AG04450 (cell line): Measurements from ENCODE around the gene IFNA1. TPM values are rescaled to one million over a fixed set of nuclear protein-coding genes. Genes with fewer than 3 reads are reported as not detected.
"Not testable (repeated sequence)": the region's sequence is repeated elsewhere in the genome, so short reads cannot be mapped to it uniquely, and the experiment has no call there.

ENCODE experiments used
- CTCF ChIA-PET: fragments of 300-600, 350-600 bp; formaldehyde crosslinking; extraction: SDS; loops from one replicate; lab custom pipeline; 2022; ENCODE audit warnings: antibody characterized with exemption, inconsistent platforms; lab: Charles Lee
- POLR2A ChIA-PET: fragments of 350-600 bp; formaldehyde crosslinking; extraction: SDS; loops from one replicate; lab custom pipeline; 2021; ENCODE audit warnings: antibody characterized with exemption, inconsistent platforms; lab: Yijun Ruan, JAX
- DNase-seq: peaks from one replicate; pipeline ENCODE4 v3.0.0-alpha.2; 2011; ENCODE audit warnings: low read depth, low spot score
- H3K27ac ChIP-seq: one replicate; pipeline ENCODE4 v1.5.1; 2012; ENCODE audit warnings: low read depth, low read length, control low read depth
- H3K27me3 ChIP-seq: one replicate; pipeline ENCODE4 v1.6.0; 2012; ENCODE audit warnings: low read length; ENCODE audit not compliant: control insufficient read depth, insufficient read depth
- H3K4me3 ChIP-seq: 2 replicates; pipeline ENCODE4 v1.5.1; 2011; ENCODE audit warnings: mild to moderate bottlenecking, low read depth, low read length, control low read depth
- H3K9me3 ChIP-seq: 2 replicates; pipeline ENCODE4 v1.5.1; 2012; ENCODE audit warnings: low read length; ENCODE audit not compliant: control insufficient read depth, insufficient read depth
- CTCF ChIP-seq: IDR thresholded peaks from 2 replicates; pipeline ENCODE4 v1.5.1; 2011; ENCODE audit warnings: low read depth, low read length, control low read depth, inconsistent platforms
- polyA plus RNA-seq: library from polyadenylated mRNA; depleted of rRNA; stranded (reverse); fragments of >200 nt; gene quantifications from 2 replicates; pipeline ENCODE4 v1.2.3, GENCODE V29; 2011

Gene IFNA1
- polyA plus RNA-seq, 1 experiment = not detected

DNA sequence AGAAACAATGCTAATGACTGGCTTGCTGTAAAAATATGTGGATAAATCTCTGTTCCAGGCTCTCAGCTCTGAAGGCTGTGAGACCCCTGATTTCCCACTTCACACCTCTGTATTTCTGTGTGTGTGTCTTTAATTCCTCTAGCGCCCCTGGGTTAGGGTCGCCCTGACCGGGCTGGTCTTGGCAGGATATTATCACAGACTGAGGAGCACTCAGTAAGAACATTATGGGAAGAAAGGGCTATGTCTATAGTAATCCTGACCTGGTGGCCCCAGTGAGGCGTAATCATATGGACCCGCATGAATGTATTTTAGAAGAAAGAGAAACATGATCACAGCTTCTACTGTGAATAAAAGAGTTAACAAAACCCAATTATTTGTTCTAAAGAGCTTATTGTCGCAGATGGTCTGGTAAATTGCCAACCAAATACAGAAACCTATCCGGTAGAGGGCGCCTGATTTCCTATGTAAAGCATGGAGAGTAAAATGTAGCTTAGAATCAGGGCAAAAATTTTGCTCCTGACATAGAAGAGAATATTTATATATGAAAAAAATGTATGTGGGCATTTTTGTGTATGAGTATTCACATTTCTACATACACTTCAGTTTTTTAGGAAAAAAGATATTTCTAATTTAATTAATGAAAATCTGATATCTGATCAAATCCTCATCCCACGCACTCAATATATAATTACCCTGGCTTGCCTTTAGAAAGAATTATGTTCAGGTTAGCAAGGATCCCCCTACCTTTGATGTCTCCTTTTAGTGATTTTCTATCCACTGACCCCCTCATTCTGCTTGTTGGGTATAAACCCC is 5.8 kb upstream of the IFNA1 start:
- no peaks in the 10 kb centered on the region for H3K27me3 ChIP-seq
- H3K27ac ChIP-seq = no peak overlapping the region
- no peaks in the 10 kb centered on the region for H3K9me3 ChIP-seq
- peak; percentile 73 for TF ChIP-seq CTCF
- no peak overlapping the region for H3K4me3 ChIP-seq
- ChIA-PET POLR2A (no interaction called here), CTCF (interaction anchor here (0.6 to 4.9 kb wide), 64 partner anchors 9 to 574 kb away, joined by 3 to 61 read pairs (median 4); partner anchors contain the start of genes CDKN2B and KLHL9)
- peak; percentile 52 for DNase-seq

GRCh38 chr9:21435015-21435383 is 5.2 kb upstream of the IFNA1 start:
- DNase-seq, H3K4me3 ChIP-seq, POLR2A ChIA-PET, H3K9me3 ChIP-seq, H3K27me3 ChIP-seq, H3K27ac ChIP-seq: not testable (repeated sequence)
- CTCF ChIA-PET = interaction anchor here (0.6 to 4.9 kb wide), 55 partner anchors 9 to 573 kb away, joined by 3 to 61 read pairs (median 5); partner anchors contain the start of genes CDKN2B and KLHL9

DNA sequence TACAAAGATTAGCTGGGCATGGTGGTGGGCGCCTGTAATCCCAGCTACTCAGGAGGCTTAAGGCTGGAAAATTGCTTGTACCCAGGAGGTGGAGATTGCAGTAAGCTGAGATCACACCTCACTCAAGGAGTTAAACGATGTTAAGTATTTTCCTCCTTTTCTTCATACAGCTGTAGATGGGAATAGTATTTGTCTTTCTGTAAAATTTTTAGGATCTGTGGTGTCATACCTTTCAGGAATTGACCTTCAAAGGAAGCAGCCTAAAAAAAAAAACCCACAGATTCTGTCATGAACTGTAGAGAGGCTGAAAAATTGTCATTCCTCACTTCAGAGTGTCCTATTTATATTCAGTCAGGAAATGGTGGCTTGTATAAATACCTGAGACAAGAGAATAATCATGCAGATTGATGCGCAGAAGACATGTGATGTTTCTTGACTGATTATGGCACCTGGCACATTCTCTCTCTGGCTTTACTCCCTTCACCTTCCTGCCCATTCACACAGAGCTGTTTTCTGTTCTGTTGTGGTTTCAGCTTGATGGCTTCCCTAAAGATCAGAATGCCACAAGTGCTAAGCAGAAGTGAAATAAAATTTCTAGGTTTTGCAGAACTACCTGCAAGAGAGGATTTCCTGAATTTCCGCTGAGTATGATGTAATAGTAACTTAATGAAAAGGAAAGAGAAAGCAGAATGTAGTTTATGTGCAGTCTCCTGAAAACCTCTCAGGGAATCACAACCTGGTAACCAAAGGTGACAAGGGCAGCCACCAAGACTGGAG is 3.8 kb downstream of the IFNA1 start:
- no peak for DNase-seq
- H3K27me3 ChIP-seq = no peaks in the 10 kb centered on the region
- no peaks in the 10 kb centered on the region for H3K9me3 ChIP-seq
- ChIA-PET CTCF (interaction anchor here (0.8 to 3.6 kb wide), 4 partner anchors 9 to 48 kb away, joined by 3 to 19 read pairs (median 4); no protein-coding TSS in a partner anchor), POLR2A (no interaction called here)
- TF ChIP-seq CTCF = no peak
- H3K27ac ChIP-seq = no peak overlapping the region
- no peak overlapping the region for H3K4me3 ChIP-seq

- H3K4me3 ChIP-seq, H3K9me3 ChIP-seq, CTCF ChIA-PET, H3K27ac ChIP-seq, POLR2A ChIA-PET, H3K27me3 ChIP-seq, DNase-seq: not testable (repeated sequence)
Measured at GRCh38 chr9:21449312-21449711, 9.1 kb downstream of the IFNA1 start.

- Histone ChIP-seq H3K9me3 (no peaks in the 10 kb centered on the region), H3K4me3 (no peak overlapping the region), H3K27me3 (no peaks in the 10 kb centered on the region), H3K27ac (no peak overlapping the region)
- no peak for TF ChIP-seq CTCF
- ChIA-PET POLR2A (no interaction called here), CTCF (no interaction called here)
- peak; percentile 6 for DNase-seq
Measured at GRCh38 chr9:21450733-21451394, 10.6 kb downstream of the IFNA1 start.
